ENCODE data around the gene TSPAN18. TPM values are rescaled to one million over a fixed set of nuclear protein-coding genes. Genes with fewer than 3 reads are reported as not detected.

The TSPAN18 gene
- total and polyA plus RNA-seq, 10 of the 15 experiments (the other 5 are each of a cell fraction or from before 2014, with no cell fraction given) = 0.02 to 0.77 (median 0.13) TPM; not detected in 1

- 3% methylated on average over 3 of the region's 3 CpGs for WGBS (ENCODE audit: insufficient coverage, insufficient replicate concordance, low lambda C conversion rate, missing lambda C conversion rate)
- ChIA-PET CTCF (interaction anchor here (0.6 kb wide), 1 partner anchor 154 kb away, joined by 3 read pairs; no protein-coding TSS in a partner anchor), RAD21 (ENCODE audit: unreplicated experiment) (no interaction called here), SMC1A (ENCODE audit: uncharacterized antibody, unreplicated experiment) (no interaction called here), POLR2A (no interaction called here)
- H3K36me3 ChIP-seq (ENCODE audit: control insufficient read depth in 2 of 2, insufficient read depth in 2 of 2, low read length in 1 of 2) = no peaks in the 10 kb centered on the region
- no peak overlapping the region for H3K9ac ChIP-seq (ENCODE audit: control insufficient read depth, insufficient read depth, low read length)
- no peak overlapping the region for H2AFZ ChIP-seq (ENCODE audit: control insufficient read depth, low read depth, low read length)
- H3K9me3 ChIP-seq (replicated peaks; ENCODE audit: control insufficient read depth, insufficient read depth, low read length) = no peaks in the 10 kb centered on the region
- ATAC-seq (no peak), FAIRE-seq (no peak), DNase-seq (ENCODE audit: low read depth, low spot score) (no peak)
- BruUV-seq (replicated peaks) = no TSS peak
- H3K27ac ChIP-seq (ENCODE audit: control insufficient read depth, insufficient read depth) = no peak overlapping the region
- peaks cover 0 to 1% of the 10 kb centered on the region in 2 experiments; a peak in 1 of 4 replicates for H3K27me3 ChIP-seq (replicated peaks in 1 of 2; ENCODE audit: control insufficient read depth in 2 of 2, insufficient read depth in 2 of 2, low read length in 1 of 2)
- no peaks in the 10 kb centered on the region for H3K79me2 ChIP-seq (ENCODE audit: control insufficient read depth, insufficient read depth, low read length)
- H3K4me3 ChIP-seq = no peak overlapping the region
- TF ChIP-seq SMARCA5 (IDR thresholded peaks at IDR 0.05) (no peak), CREB1 (IDR thresholded peaks at IDR 0.05; ENCODE audit: low read depth) (no peak), SMC3 (IDR thresholded peaks at IDR 0.05; ENCODE audit: borderline replicate concordance, low read length) (no peak), BRCA1 (IDR thresholded peaks at IDR 0.05; ENCODE audit: low read depth, low read length) (no peak), GABPA (IDR thresholded peaks at IDR 0.05; ENCODE audit: low read depth) (no peak), RB1 (IDR thresholded peaks at IDR 0.05; ENCODE audit: borderline replicate concordance) (no peak), REST (IDR thresholded peaks at IDR 0.05; ENCODE audit: low read depth, low read length) (no peak), POLR2AphosphoS2 (IDR thresholded peaks at IDR 0.05; ENCODE audit: low read depth, low read length) (no peak), TARDBP (IDR thresholded peaks at IDR 0.05; ENCODE audit: borderline replicate concordance) (no peak), MYB (IDR thresholded peaks at IDR 0.05; ENCODE audit: borderline replicate concordance, low read depth, low read length) (no peak), SUZ12 (IDR thresholded peaks at IDR 0.05; ENCODE audit: unreplicated experiment) (no peak), ZNF24 (IDR thresholded peaks at IDR 0.05) (no peak), CHD2 (IDR thresholded peaks at IDR 0.05; ENCODE audit: borderline replicate concordance, low read depth, low read length) (no peak), LARP7 (IDR thresholded peaks at IDR 0.05) (no peak), POLR2AphosphoS5 (IDR thresholded peaks at IDR 0.05; ENCODE audit: low read length) (no peak), CBX3 (IDR thresholded peaks at IDR 0.05; ENCODE audit: borderline replicate concordance, low read depth) (no peak), PML (IDR thresholded peaks at IDR 0.05; ENCODE audit: low read length) (no peak), ZBTB40 (IDR thresholded peaks at IDR 0.05; ENCODE audit: borderline replicate concordance) (no peak), IRF3 (IDR thresholded peaks at IDR 0.05) (no peak)
- intact Hi-C loops (cut with micrococcal nuclease; ENCODE audit: unreplicated experiment) (no loop called here), in situ Hi-C loops (cut with MboI) (loop anchor here (10.0 kb wide), 1 partner anchor 217 kb away; no protein-coding TSS in a partner anchor)
- H3K4me1 ChIP-seq (ENCODE audit: control insufficient read depth, insufficient read depth, low read length) = no peaks in the 10 kb centered on the region
- no peak overlapping the region for H3K4me2 ChIP-seq (ENCODE audit: control insufficient read depth, insufficient read depth)
- H4K20me1 ChIP-seq (ENCODE audit: control insufficient read depth, insufficient read depth) = no peaks in the 10 kb centered on the region
Measured at GRCh38 chr11:44771841-44772240, 45.1 kb downstream of the TSPAN18 start.
